Measurements from ENCODE around the gene STK40. TPM values are rescaled to one million over a fixed set of nuclear protein-coding genes. Genes with fewer than 3 reads are reported as not detected.

STK40 gene
- total RNA-seq, 2 experiments from 2014 or later: 43.8 to 83.9 TPM

- no peak for DNase-seq (ENCODE audit: low spot score)
- H3K36me3 ChIP-seq (ENCODE audit: insufficient read depth, low read length): peaks cover 15% of the 10 kb centered on the region; the same call in 1 of the 2 replicates
- no peaks in the 10 kb centered on the region for H3K9me3 ChIP-seq (ENCODE audit: low read length)
- no peak overlapping the region for H2AFZ ChIP-seq (ENCODE audit: low read length)
- no peak overlapping the region for H3K4me3 ChIP-seq (ENCODE audit: low read depth, low read length, poor library complexity, severe bottlenecking)
- H3K4me1 ChIP-seq (ENCODE audit: insufficient read depth, low read length, poor library complexity, severe bottlenecking): peaks cover 9% of the 10 kb centered on the region
- H3K79me2 ChIP-seq (ENCODE audit: insufficient read depth, low read depth, low read length): no peaks in the 10 kb centered on the region
- H3K27ac ChIP-seq (ENCODE audit: low read depth, low read length, poor library complexity, severe bottlenecking): no peak overlapping the region
- H3K9me2 ChIP-seq (ENCODE audit: insufficient read depth, low read length): no peaks in the 10 kb centered on the region
- ChIA-PET POLR2A (no interaction called here), CTCF (ENCODE audit: unreplicated experiment) (no interaction called here)
- no peaks in the 10 kb centered on the region for H4K20me1 ChIP-seq (ENCODE audit: insufficient read depth, low read length)
- intact Hi-C loops (cut with micrococcal nuclease; ENCODE audit: unreplicated experiment): no loop called here
- BruUV-seq (replicated peaks): TSS peak; percentile 83
- TF ChIP-seq CTCF (conservative IDR thresholded peaks at IDR 0.05; ENCODE audit: low read length) (no peak), EZH2phosphoT487 (IDR thresholded peaks at IDR 0.05; ENCODE audit: borderline replicate concordance, low read depth, low read length) (no peak)
- H3K4me2 ChIP-seq (ENCODE audit: low read length): no peak overlapping the region
Observed at GRCh38 chr1:36339615-36340014, 46.1 kb downstream of the STK40 start.

- ChIA-PET CTCF (ENCODE audit: unreplicated experiment) (no interaction called here), POLR2A (no interaction called here)
- no peak overlapping the region for H3K27ac ChIP-seq (ENCODE audit: low read depth, low read length, poor library complexity, severe bottlenecking)
- no TSS peak for BruUV-seq (replicated peaks)
- H3K9me3 ChIP-seq (ENCODE audit: low read length): no peaks in the 10 kb centered on the region
- H2AFZ ChIP-seq (ENCODE audit: low read length): no peak overlapping the region
- TF ChIP-seq CTCF (conservative IDR thresholded peaks at IDR 0.05; ENCODE audit: low read length) (no peak), EZH2phosphoT487 (IDR thresholded peaks at IDR 0.05; ENCODE audit: borderline replicate concordance, low read depth, low read length) (no peak)
- no peaks in the 10 kb centered on the region for H3K79me2 ChIP-seq (ENCODE audit: insufficient read depth, low read depth, low read length)
- no peaks in the 10 kb centered on the region for H3K9me2 ChIP-seq (ENCODE audit: insufficient read depth, low read length)
- no peak overlapping the region for H3K4me2 ChIP-seq (ENCODE audit: low read length)
- H3K36me3 ChIP-seq (ENCODE audit: insufficient read depth, low read length): peaks cover 15% of the 10 kb centered on the region; the same call in 1 of the 2 replicates
- peaks cover 9% of the 10 kb centered on the region for H3K4me1 ChIP-seq (ENCODE audit: insufficient read depth, low read length, poor library complexity, severe bottlenecking)
- DNase-seq (ENCODE audit: low spot score): no peak
- no peaks in the 10 kb centered on the region for H4K20me1 ChIP-seq (ENCODE audit: insufficient read depth, low read length)
- intact Hi-C loops (cut with micrococcal nuclease; ENCODE audit: unreplicated experiment): no loop called here
- no peak overlapping the region for H3K4me3 ChIP-seq (ENCODE audit: low read depth, low read length, poor library complexity, severe bottlenecking)
Observed at GRCh38 chr1:36339215-36339614, 46.5 kb downstream of the STK40 start.

GRCh38 chr1:36337830-36338229, 47.9 kb downstream of the STK40 start:
- H3K9me3 ChIP-seq (ENCODE audit: low read length): no peaks in the 10 kb centered on the region
- H3K4me1 ChIP-seq (ENCODE audit: insufficient read depth, low read length, poor library complexity, severe bottlenecking): peaks cover 9% of the 10 kb centered on the region
- no peak overlapping the region for H2AFZ ChIP-seq (ENCODE audit: low read length)
- no peaks in the 10 kb centered on the region for H4K20me1 ChIP-seq (ENCODE audit: insufficient read depth, low read length)
- POLR2A ChIA-PET: no interaction called here
- no TSS peak for BruUV-seq (replicated peaks)
- CTCF ChIA-PET (ENCODE audit: unreplicated experiment): interaction anchor here (0.5 kb wide), 1 partner anchor 87 kb away, joined by 3 read pairs; no protein-coding TSS in a partner anchor
- DNase-seq (ENCODE audit: low spot score): no peak
- H3K36me3 ChIP-seq (ENCODE audit: insufficient read depth, low read length): peaks cover 2% of the 10 kb centered on the region; the same call in 1 of the 2 replicates
- intact Hi-C loops (cut with micrococcal nuclease; ENCODE audit: unreplicated experiment): no loop called here
- H3K79me2 ChIP-seq (ENCODE audit: insufficient read depth, low read depth, low read length): no peaks in the 10 kb centered on the region
- H3K4me3 ChIP-seq (ENCODE audit: low read depth, low read length, poor library complexity, severe bottlenecking): no peak overlapping the region
- H3K27ac ChIP-seq (ENCODE audit: low read depth, low read length, poor library complexity, severe bottlenecking): no peak overlapping the region
- TF ChIP-seq EZH2phosphoT487 (IDR thresholded peaks at IDR 0.05; ENCODE audit: borderline replicate concordance, low read depth, low read length): no peak
- TF ChIP-seq CTCF (conservative IDR thresholded peaks at IDR 0.05; ENCODE audit: low read length): no peak
- H3K4me2 ChIP-seq (ENCODE audit: low read length): no peak overlapping the region
- H3K9me2 ChIP-seq (ENCODE audit: insufficient read depth, low read length): no peaks in the 10 kb centered on the region

Data from OCI-LY7 (cell line).